Sigmoid colon (tissue), 7 donors: ENCODE results near the gene EPG5. TPM values are rescaled to one million over a fixed set of nuclear protein-coding genes. Genes with fewer than 3 reads are reported as not detected.
"Not testable (repeated sequence)": the region's sequence is repeated elsewhere in the genome, so short reads cannot be mapped to it uniquely, and the experiment has no call there.

Experiments used
- DNase-seq: peaks from one replicate; pipeline ENCODE4 v3.0.0-alpha.2; 2019
- H3K27ac ChIP-seq, 4 donors: fragments of 200-600 bp; sonication (generic); one replicate each; pipeline ENCODE4 v1.5.1; 2016 to 2019; ENCODE audit warnings: mild to moderate bottlenecking in 1 of 4
- H3K27me3 ChIP-seq, 3 donors: fragments of 200-600 bp; sonication (generic); one replicate each; pipeline ENCODE4 v1.5.1; 2019; ENCODE audit warnings: mild to moderate bottlenecking in 1 of 3
- H3K36me3 ChIP-seq, 4 donors: fragments of 200-600 bp; sonication (generic); one replicate each; pipeline ENCODE4 v1.5.1; 2016 to 2019
- H3K4me1 ChIP-seq, 4 donors: fragments of 200-600 bp; sonication (generic); one replicate each; pipeline ENCODE4 v1.5.1; 2017 to 2019
- H3K4me3 ChIP-seq, 4 donors: fragments of 200-600 bp; sonication (generic); one replicate each; pipeline ENCODE4 v1.5.1; 2017 to 2019; ENCODE audit warnings: mild to moderate bottlenecking in 2 of 4, moderate library complexity in 1 of 4
- H3K9me3 ChIP-seq, 4 donors: fragments of 200-600 bp in 3 of 4; sonication (generic) in 3 of 4; one replicate each; pipeline versions ENCODE4 v1.5.1 to v1.6.1; 2013 to 2019
- CTCF ChIP-seq, 4 experiments: fragments of 450-650 bp in 3 of 4; fragments of 200-600 bp in 1 of 4; IDR thresholded peaks; one replicate each; pipeline ENCODE4 v1.5.1; 2016 to 2019; ENCODE audit warnings: antibody characterized with exemption in 4 of 4, mild to moderate bottlenecking in 3 of 4, moderate library complexity in 2 of 4
- EP300 ChIP-seq, 4 donors: sonication (generic); formaldehyde crosslinking; IDR thresholded peaks; one replicate each; pipeline ENCODE4 v1.6.1; 2017; ENCODE audit warnings: antibody characterized with exemption in 4 of 4
- POLR2A ChIP-seq, 2 donors: fragments of 450-650 bp; IDR thresholded peaks; one replicate each; pipeline ENCODE4 v1.6.1; 2016; ENCODE audit warnings: antibody characterized with exemption in 2 of 2, mild to moderate bottlenecking in 2 of 2, moderate library complexity in 2 of 2
- POLR2AphosphoS5 ChIP-seq, 4 donors: sonication (generic); formaldehyde crosslinking; IDR thresholded peaks; one replicate each; pipeline ENCODE4 v1.6.1; 2017; ENCODE audit warnings: antibody characterized with exemption in 4 of 4
- WGBS, 2 donors: extraction: QIAGEN DNeasy Blood & Tissue Kit; methylation state at CpG; one replicate each; pipeline ENCODE4 v1.1.7; 2013; 5-methylcytosine and 5-hydroxymethylcytosine counted together
- intact Hi-C: fragments of 100-400 bp; cut with DNase I; formaldehyde crosslinking; loops from one replicate; pipeline ENCODE4 v1.15.1; 2023
- polyA plus RNA-seq, 3 donors: library from polyadenylated mRNA; stranded (reverse); fragments of 200-250 nt; gene quantifications; one replicate each; pipeline ENCODE4 v1.2.3, GENCODE V29; 2013
- total RNA-seq, 4 donors: library from RNA; depleted of rRNA; stranded (reverse); fragments of >200 nt; gene quantifications; one replicate each; pipeline ENCODE4 v1.1.0, GENCODE V29; 2016
- donor health status: healthy with polysubstance abuse.
- donor health status: Bipolar disorder and iron deficiency.
- donor health status: healthy.

The EPG5 gene
- total and polyA plus RNA-seq, 7 donors = 3.7 to 29.1 (median 17.1) TPM

- Histone ChIP-seq H3K4me3 (no peak overlapping the region), H3K27me3 (no peaks in the 10 kb centered on the region), H3K9me3 (no peaks in the 10 kb centered on the region), H3K36me3 (no peaks in the 10 kb centered on the region), H3K4me1 (peaks cover 0 to 21% (median 15%) of the 10 kb centered on the region in 4 donors), H3K27ac (no peak overlapping the region)
- 86 to 95% methylated on average over 5 of the region's 5 CpGs for WGBS, 2 donors
- TF ChIP-seq POLR2A (IDR thresholded peaks at IDR 0.05) (no peak), CTCF (IDR thresholded peaks at IDR 0.05) (no peak), EP300 (IDR thresholded peaks at IDR 0.05) (no peak), POLR2AphosphoS5 (IDR thresholded peaks at IDR 0.05) (no peak)
- intact Hi-C loops = no loop called here
- DNase-seq = no peak
These were observed 4.3 kb downstream of the EPG5 start for GRCh38 chr18:45962866-45963265.

- Histone ChIP-seq H3K9me3 (no peaks in the 10 kb centered on the region), H3K27ac (no peak overlapping the region), H3K36me3 (no peaks in the 10 kb centered on the region), H3K4me3 (no peak overlapping the region), H3K27me3 (no peaks in the 10 kb centered on the region), H3K4me1 (peaks cover 0 to 17% (median 12%) of the 10 kb centered on the region in 4 donors)
- TF ChIP-seq EP300 (IDR thresholded peaks at IDR 0.05) = no peak
- TF ChIP-seq POLR2AphosphoS5 (IDR thresholded peaks at IDR 0.05) = no peak
- TF ChIP-seq POLR2A (IDR thresholded peaks at IDR 0.05) = no peak
- no peak for TF ChIP-seq CTCF (IDR thresholded peaks at IDR 0.05)
- 43 to 49% methylated on average over 2 of the region's 2 CpGs for WGBS, 2 donors
- no peak for DNase-seq
- intact Hi-C loops = no loop called here
These were observed 4.7 kb downstream of the EPG5 start for GRCh38 chr18:45962461-45962860.

GRCh38 chr18:45959484-45959883 lies 7.6 kb downstream of the EPG5 start:
- H3K27me3 ChIP-seq, intact Hi-C loops, H3K4me3 ChIP-seq, H3K36me3 ChIP-seq, DNase-seq, H3K27ac ChIP-seq, H3K9me3 ChIP-seq: not testable (repeated sequence)
- WGBS, 2 donors = 97 to 98% methylated on average over 7 of the region's 7 CpGs
- H3K4me1 ChIP-seq = peaks cover 0 to 10% (median under 1%) of the 10 kb centered on the region in 4 donors

GRCh38 chr18:45958730-45959129 lies 8.4 kb downstream of the EPG5 start:
- Histone ChIP-seq H3K27ac (no peak overlapping the region), H3K36me3 (peaks cover 0 to 16% (median 4%) of the 10 kb centered on the region in 4 donors), H3K4me1 (peaks cover 0 to 16% (median 7%) of the 10 kb centered on the region in 4 donors), H3K4me3 (no peak overlapping the region), H3K27me3 (no peaks in the 10 kb centered on the region), H3K9me3 (no peaks in the 10 kb centered on the region)
- TF ChIP-seq CTCF (IDR thresholded peaks at IDR 0.05) (no peak), POLR2A (IDR thresholded peaks at IDR 0.05) (no peak), POLR2AphosphoS5 (IDR thresholded peaks at IDR 0.05) (no peak), EP300 (IDR thresholded peaks at IDR 0.05) (no peak)
- no peak for DNase-seq
- intact Hi-C loops = no loop called here

GRCh38 chr18:45958027-45958426 lies 9.1 kb downstream of the EPG5 start:
- no peak for DNase-seq
- TF ChIP-seq POLR2A (IDR thresholded peaks at IDR 0.05) = no peak
- no peak for TF ChIP-seq CTCF (IDR thresholded peaks at IDR 0.05)
- no peak for TF ChIP-seq EP300 (IDR thresholded peaks at IDR 0.05)
- no peak for TF ChIP-seq POLR2AphosphoS5 (IDR thresholded peaks at IDR 0.05)
- Histone ChIP-seq H3K36me3 (peaks cover 0 to 23% (median 7%) of the 10 kb centered on the region in 4 donors), H3K4me3 (no peak overlapping the region), H3K9me3 (no peaks in the 10 kb centered on the region), H3K27ac (no peak overlapping the region), H3K27me3 (no peaks in the 10 kb centered on the region), H3K4me1 (peaks cover 0 to 16% (median 8%) of the 10 kb centered on the region in 4 donors)
- WGBS, 2 donors = 85 to 95% methylated on average over 2 of the region's 2 CpGs
- intact Hi-C loops = no loop called here
